ENCODE measurements around the gene OR4C6.

OR4C6 gene

GRCh38 chr11:55658031-55658573 lies 3.9 kb upstream of the OR4C6 start:
- Histone ChIP-seq H3K27ac (no peak overlapping the region), H3K9me3 (no peaks in the 10 kb centered on the region), H3K4me1 (no peaks in the 10 kb centered on the region), H3K27me3 (no peaks in the 10 kb centered on the region), H3K36me3 (no peaks in the 10 kb centered on the region), H3K4me3 (no peak overlapping the region)
- intact Hi-C loops (cut with DNase I; ENCODE audit: low total_unique reads), result no loop called here
- no peak for TF ChIP-seq CTCF (IDR thresholded peaks at IDR 0.05)
- DNase-seq, result no peak

- Histone ChIP-seq H3K27me3 (no peaks in the 10 kb centered on the region), H3K4me1 (no peaks in the 10 kb centered on the region), H3K27ac (no peak overlapping the region), H3K4me3 (no peak overlapping the region), H3K9me3 (no peaks in the 10 kb centered on the region), H3K36me3 (no peaks in the 10 kb centered on the region)
- intact Hi-C loops (cut with DNase I; ENCODE audit: low total_unique reads), result no loop called here
- no peak for DNase-seq
- no peak for TF ChIP-seq CTCF (IDR thresholded peaks at IDR 0.05)
These were observed 3.4 kb upstream of the OR4C6 start for GRCh38 chr11:55658608-55659007.

GRCh38 chr11:55669376-55669775 lies 7.4 kb downstream of the OR4C6 start:
- no peaks in the 10 kb centered on the region for H3K36me3 ChIP-seq
- H3K4me1 ChIP-seq, result no peaks in the 10 kb centered on the region
- no peak overlapping the region for H3K4me3 ChIP-seq
- intact Hi-C loops (cut with DNase I; ENCODE audit: low total_unique reads), result no loop called here
- H3K27me3 ChIP-seq, result no peaks in the 10 kb centered on the region
- DNase-seq, result no peak
- H3K27ac ChIP-seq, result no peak overlapping the region
- no peak for TF ChIP-seq CTCF (IDR thresholded peaks at IDR 0.05)
- H3K9me3 ChIP-seq, result no peaks in the 10 kb centered on the region

- intact Hi-C loops (cut with DNase I; ENCODE audit: low total_unique reads), result no loop called here
- H3K27me3 ChIP-seq, result no peaks in the 10 kb centered on the region
- no peaks in the 10 kb centered on the region for H3K36me3 ChIP-seq
- no peak for TF ChIP-seq CTCF (IDR thresholded peaks at IDR 0.05)
- no peak for DNase-seq
- no peaks in the 10 kb centered on the region for H3K9me3 ChIP-seq
- H3K4me1 ChIP-seq, result no peaks in the 10 kb centered on the region
- no peak overlapping the region for H3K27ac ChIP-seq
- no peak overlapping the region for H3K4me3 ChIP-seq
These were observed 11.9 kb downstream of the OR4C6 start for GRCh38 chr11:55673860-55674259.

GRCh38 chr11:55697817-55698216 lies 35.8 kb downstream of the OR4C6 start:
- no peaks in the 10 kb centered on the region for H3K4me1 ChIP-seq
- no peak for TF ChIP-seq CTCF (IDR thresholded peaks at IDR 0.05)
- intact Hi-C loops (cut with DNase I; ENCODE audit: low total_unique reads), result no loop called here

GRCh38 chr11:55701429-55701828 lies 39.4 kb downstream of the OR4C6 start:
- no peak overlapping the region for H3K4me3 ChIP-seq
- no peaks in the 10 kb centered on the region for H3K27me3 ChIP-seq
- H3K9me3 ChIP-seq, result peaks cover 0 to 5% (median 0%) of the 10 kb centered on the region in 3 donors
- no peaks in the 10 kb centered on the region for H3K36me3 ChIP-seq
- no peak overlapping the region for H3K27ac ChIP-seq
- DNase-seq, result no peak
- intact Hi-C loops (cut with DNase I; ENCODE audit: low total_unique reads), result no loop called here
- no peak for TF ChIP-seq CTCF (IDR thresholded peaks at IDR 0.05)
- no peaks in the 10 kb centered on the region for H3K4me1 ChIP-seq

More at GRCh38 chr11:55697817-55698216, 35.8 kb downstream of the OR4C6 start:
- DNase-seq, result no peak
- H3K27me3 ChIP-seq, result no peaks in the 10 kb centered on the region
- no peaks in the 10 kb centered on the region for H3K36me3 ChIP-seq
- H3K4me3 ChIP-seq, result no peak overlapping the region
- no peaks in the 10 kb centered on the region for H3K9me3 ChIP-seq
- no peak overlapping the region for H3K27ac ChIP-seq
